ENCODE data around the gene BRD8. TPM values are rescaled to one million over a fixed set of nuclear protein-coding genes. Genes with fewer than 3 reads are reported as not detected.

The BRD8 gene
- total and polyA plus RNA-seq, 10 of the 15 experiments (the other 5 are each of a cell fraction or from before 2014, with no cell fraction given), result 28.1 to 78.5 (median 44.5) TPM

DNA sequence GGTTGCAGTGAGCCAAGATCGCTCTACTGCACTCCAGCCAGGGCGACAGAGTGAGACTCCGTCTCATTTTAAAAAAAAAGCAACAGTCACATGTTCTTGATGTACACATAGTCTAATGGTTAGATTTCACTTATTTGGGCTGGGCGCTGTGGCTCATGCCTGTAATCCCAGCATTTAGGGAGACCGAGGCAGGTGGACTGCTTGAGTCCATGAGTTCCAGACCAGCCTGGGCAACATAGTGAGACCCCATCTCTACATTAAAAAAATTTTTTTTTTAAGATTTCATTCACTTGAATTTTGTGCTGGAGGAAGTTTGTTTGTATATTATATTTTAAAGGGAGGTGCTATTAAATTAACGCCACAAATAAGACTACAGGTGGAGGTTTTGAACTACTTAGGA, 72.7 kb downstream of the BRD8 start (continued):
- TF ChIP-seq BMI1 (IDR thresholded peaks at IDR 0.05; ENCODE audit: borderline replicate concordance) (no peak), NR2F1 (conservative IDR thresholded peaks at IDR 0.05) (no peak), IKZF1 (conservative IDR thresholded peaks at IDR 0.05) (no peak), TCF7 (IDR thresholded peaks at IDR 0.05; ENCODE audit: borderline replicate concordance) (no peak), KAT2A (conservative IDR thresholded peaks at IDR 0.05; ENCODE audit: control insufficient read depth, low read depth, low read length) (no peak)

DNA sequence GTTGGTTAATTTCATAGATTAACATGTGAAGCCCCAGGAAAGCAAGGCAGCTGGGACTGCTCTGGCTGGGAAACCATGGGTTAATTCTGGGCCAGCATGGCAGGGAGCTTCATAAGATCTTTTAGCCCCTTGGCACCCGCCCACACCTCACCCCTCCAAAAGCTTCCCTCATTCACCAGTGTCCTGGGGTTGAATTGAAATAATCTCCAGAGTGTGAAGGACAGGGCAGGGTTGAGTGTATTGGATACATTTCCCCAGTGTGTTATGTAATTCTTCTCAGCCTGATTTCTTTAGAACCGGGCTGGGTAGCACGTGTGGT, 75.2 kb downstream of the BRD8 start:
- H3K4me2 ChIP-seq (ENCODE audit: control insufficient read depth, insufficient read depth), result no peak overlapping the region

More for the DNA sequence above, 75.2 kb downstream of the BRD8 start:
- ATAC-seq (no peak), DNase-seq (ENCODE audit: low read depth, low spot score) (no peak), FAIRE-seq (no peak)
- TF ChIP-seq IRF4 (IDR thresholded peaks at IDR 0.05; ENCODE audit: low read depth, low read length) (no peak), FOXK2 (IDR thresholded peaks at IDR 0.05) (no peak), RAD21 (IDR thresholded peaks at IDR 0.05; ENCODE audit: insufficient read depth, low read depth, low read length) (no peak), STAT3 (IDR thresholded peaks at IDR 0.05; ENCODE audit: low read depth, low read length) (no peak)
- TF ChIP-seq, protein P1, sequence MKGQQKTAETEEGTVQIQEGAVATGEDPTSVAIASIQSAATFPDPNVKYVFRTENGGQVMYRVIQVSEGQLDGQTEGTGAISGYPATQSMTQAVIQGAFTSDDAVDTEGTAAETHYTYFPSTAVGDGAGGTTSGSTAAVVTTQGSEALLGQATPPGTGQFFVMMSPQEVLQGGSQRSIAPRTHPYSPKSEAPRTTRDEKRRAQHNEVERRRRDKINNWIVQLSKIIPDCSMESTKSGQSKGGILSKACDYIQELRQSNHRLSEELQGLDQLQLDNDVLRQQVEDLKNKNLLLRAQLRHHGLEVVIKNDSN (IDR thresholded peaks at IDR 0.05; ENCODE audit: borderline replicate concordance, extremely low read length, insufficient read depth, low read depth, low read length), result no peak
- TF ChIP-seq, protein P2, sequence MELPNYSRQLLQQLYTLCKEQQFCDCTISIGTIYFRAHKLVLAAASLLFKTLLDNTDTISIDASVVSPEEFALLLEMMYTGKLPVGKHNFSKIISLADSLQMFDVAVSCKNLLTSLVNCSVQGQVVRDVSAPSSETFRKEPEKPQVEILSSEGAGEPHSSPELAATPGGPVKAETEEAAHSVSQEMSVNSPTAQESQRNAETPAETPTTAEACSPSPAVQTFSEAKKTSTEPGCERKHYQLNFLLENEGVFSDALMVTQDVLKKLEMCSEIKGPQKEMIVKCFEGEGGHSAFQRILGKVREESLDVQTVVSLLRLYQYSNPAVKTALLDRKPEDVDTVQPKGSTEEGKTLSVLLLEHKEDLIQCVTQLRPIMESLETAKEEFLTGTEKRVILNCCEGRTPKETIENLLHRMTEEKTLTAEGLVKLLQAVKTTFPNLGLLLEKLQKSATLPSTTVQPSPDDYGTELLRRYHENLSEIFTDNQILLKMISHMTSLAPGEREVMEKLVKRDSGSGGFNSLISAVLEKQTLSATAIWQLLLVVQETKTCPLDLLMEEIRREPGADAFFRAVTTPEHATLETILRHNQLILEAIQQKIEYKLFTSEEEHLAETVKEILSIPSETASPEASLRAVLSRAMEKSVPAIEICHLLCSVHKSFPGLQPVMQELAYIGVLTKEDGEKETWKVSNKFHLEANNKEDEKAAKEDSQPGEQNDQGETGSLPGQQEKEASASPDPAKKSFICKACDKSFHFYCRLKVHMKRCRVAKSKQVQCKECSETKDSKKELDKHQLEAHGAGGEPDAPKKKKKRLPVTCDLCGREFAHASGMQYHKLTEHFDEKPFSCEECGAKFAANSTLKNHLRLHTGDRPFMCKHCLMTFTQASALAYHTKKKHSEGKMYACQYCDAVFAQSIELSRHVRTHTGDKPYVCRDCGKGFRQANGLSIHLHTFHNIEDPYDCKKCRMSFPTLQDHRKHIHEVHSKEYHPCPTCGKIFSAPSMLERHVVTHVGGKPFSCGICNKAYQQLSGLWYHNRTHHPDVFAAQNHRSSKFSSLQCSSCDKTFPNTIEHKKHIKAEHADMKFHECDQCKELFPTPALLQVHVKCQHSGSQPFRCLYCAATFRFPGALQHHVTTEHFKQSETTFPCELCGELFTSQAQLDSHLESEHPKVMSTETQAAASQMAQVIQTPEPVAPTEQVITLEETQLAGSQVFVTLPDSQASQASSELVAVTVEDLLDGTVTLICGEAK (IDR thresholded peaks at IDR 0.05; ENCODE audit: borderline replicate concordance), result no peak
- Histone ChIP-seq H3K4me3 (no peak overlapping the region), H3K9me3 (replicated peaks; ENCODE audit: control insufficient read depth, insufficient read depth, low read length) (no peaks in the 10 kb centered on the region), H3K9ac (ENCODE audit: control insufficient read depth, insufficient read depth, low read length) (no peak overlapping the region), H3K4me1 (ENCODE audit: control insufficient read depth, insufficient read depth, low read length) (no peaks in the 10 kb centered on the region), H4K20me1 (ENCODE audit: control insufficient read depth, insufficient read depth) (no peaks in the 10 kb centered on the region), H3K27ac (ENCODE audit: control insufficient read depth, insufficient read depth) (no peak overlapping the region), H2AFZ (ENCODE audit: control insufficient read depth, low read depth, low read length) (no peak overlapping the region), H3K79me2 (ENCODE audit: control insufficient read depth, insufficient read depth, low read length) (no peaks in the 10 kb centered on the region), H3K36me3 (ENCODE audit: control insufficient read depth in 2 of 2, insufficient read depth in 2 of 2, low read length in 1 of 2) (no peaks in the 10 kb centered on the region), H3K27me3 (replicated peaks in 1 of 2; ENCODE audit: control insufficient read depth in 2 of 2, insufficient read depth in 2 of 2, low read length in 1 of 2) (no peaks in the 10 kb centered on the region)
- ChIA-PET CTCF (interaction anchor here (1.3 to 2.4 kb wide), 3 partner anchors 26 to 444 kb away, joined by 4 to 11 read pairs (median 5); no protein-coding TSS in a partner anchor), SMC1A (ENCODE audit: uncharacterized antibody, unreplicated experiment) (interaction anchor here (0.6 to 1.4 kb wide), 5 partner anchors 11 to 1178 kb away, joined by 3 read pairs; no protein-coding TSS in a partner anchor), RAD21 (ENCODE audit: unreplicated experiment) (no interaction called here), POLR2A (interaction anchor here (0.6 to 0.7 kb wide), 2 partner anchors 407 to 1190 kb away, joined by 3 to 4 read pairs; partner anchors contain the start of gene MATR3)
- in situ Hi-C loops (cut with MboI) (no loop called here), intact Hi-C loops (cut with micrococcal nuclease; ENCODE audit: unreplicated experiment) (no loop called here)
- 50% methylated on average over 3 of the region's 3 CpGs for WGBS (ENCODE audit: insufficient coverage, insufficient replicate concordance, low lambda C conversion rate, missing lambda C conversion rate)
- no TSS peak for BruUV-seq (replicated peaks)
